ENCODE measurements around the gene C10orf90.

- TF ChIP-seq POLR2A (IDR thresholded peaks at IDR 0.05) (no peak), CTCF (IDR thresholded peaks at IDR 0.05) (no peak)
Measured at GRCh38 chr10:126454045-126454751, 216.3 kb downstream of the C10orf90 start.
